GM10266 (cell line): ENCODE measurements around the gene MESD.

Experiments used
- DNase-seq: peaks from one replicate; pipeline ENCODE4 v3.0.0; 2012; ENCODE audit errors: extremely low spot score
- TF ChIP-seq, protein P1 (sequence below): IDR thresholded peaks from 2 replicates; pipeline ENCODE4 v1.5.1; 2012; ENCODE audit warnings: mild to moderate bottlenecking, low read depth; ENCODE audit not compliant: control insufficient read depth, insufficient read depth; ENCODE audit errors: missing control alignments

The MESD gene

DNA sequence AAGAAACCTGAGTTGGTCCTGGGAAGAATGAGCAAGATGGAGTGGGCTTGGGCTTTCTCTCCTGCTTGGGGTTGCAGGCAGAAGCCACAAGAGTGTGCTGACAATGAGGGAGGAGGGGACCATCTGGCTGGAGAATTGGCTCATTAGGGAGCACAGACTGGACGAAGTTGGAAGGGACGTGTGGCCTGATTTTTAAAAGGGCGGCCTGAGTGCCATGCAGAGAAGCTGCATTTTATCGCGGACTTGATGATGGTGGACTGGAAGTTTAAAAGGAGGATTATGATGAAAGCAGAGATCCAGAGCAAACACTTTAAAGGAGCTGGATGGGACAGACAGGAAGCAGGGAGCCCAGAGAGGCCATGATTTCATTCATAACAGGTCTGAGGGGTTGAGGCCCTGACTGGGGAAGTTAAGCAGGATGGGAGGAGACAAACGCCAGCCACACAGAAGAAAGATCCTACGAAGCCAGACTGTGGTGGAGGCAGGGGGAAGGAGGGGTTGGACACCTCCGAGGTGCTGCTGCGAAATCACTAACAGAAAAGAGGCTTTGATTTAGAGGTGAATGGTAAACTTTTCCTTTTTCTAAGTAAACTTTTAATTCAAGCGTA lies 34.8 kb upstream of the MESD start:
- TF ChIP-seq, protein P1, sequence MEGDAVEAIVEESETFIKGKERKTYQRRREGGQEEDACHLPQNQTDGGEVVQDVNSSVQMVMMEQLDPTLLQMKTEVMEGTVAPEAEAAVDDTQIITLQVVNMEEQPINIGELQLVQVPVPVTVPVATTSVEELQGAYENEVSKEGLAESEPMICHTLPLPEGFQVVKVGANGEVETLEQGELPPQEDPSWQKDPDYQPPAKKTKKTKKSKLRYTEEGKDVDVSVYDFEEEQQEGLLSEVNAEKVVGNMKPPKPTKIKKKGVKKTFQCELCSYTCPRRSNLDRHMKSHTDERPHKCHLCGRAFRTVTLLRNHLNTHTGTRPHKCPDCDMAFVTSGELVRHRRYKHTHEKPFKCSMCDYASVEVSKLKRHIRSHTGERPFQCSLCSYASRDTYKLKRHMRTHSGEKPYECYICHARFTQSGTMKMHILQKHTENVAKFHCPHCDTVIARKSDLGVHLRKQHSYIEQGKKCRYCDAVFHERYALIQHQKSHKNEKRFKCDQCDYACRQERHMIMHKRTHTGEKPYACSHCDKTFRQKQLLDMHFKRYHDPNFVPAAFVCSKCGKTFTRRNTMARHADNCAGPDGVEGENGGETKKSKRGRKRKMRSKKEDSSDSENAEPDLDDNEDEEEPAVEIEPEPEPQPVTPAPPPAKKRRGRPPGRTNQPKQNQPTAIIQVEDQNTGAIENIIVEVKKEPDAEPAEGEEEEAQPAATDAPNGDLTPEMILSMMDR = no peak
- DNase-seq = no peak

DNA sequence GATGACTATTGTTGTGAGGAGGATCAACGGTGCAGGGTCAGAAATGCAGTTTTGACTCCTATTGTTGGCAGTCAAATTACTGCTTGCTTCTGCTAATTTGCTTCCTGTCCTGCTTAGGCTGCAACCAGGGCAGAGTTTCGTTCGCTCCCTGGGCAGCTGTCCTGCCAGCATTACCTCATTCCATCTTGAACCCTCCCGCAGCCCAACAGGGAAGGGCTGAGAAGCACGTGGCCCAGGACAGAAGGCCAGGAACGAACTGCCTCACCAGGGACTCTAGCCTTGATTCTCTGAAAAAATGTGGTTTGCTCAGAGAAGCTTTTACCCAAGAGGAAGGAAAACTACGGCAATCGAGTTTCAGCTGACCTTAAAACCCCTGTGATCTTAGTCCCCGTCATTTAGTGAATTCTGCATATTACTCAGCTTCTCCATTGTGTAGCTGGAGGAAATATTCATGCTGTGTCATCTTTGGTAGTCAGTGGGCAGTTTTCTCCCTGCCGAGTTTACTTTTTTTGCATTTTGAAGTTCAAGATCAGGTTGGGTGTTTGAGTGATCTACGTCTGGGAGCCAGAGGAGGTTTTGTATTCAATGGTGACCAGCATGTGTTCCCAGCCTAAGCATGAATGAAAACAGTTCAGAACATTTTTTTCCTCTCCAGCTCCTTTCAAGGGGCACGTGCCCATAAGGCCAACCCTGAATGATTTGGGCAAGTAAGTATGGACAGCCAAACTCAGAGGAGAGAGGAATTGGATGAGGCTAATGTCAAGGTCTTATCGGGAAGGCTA lies 34.1 kb upstream of the MESD start:
- TF ChIP-seq, protein P1 = no peak
- DNase-seq = peak; percentile 79

- TF ChIP-seq, protein P1 = no peak
- DNase-seq = no peak
Observed at GRCh38 chr15:81021321-81021720, 31.7 kb upstream of the MESD start.

GRCh38 chr15:81018197-81018596 lies 28.6 kb upstream of the MESD start:
- TF ChIP-seq, protein P1 = no peak
- DNase-seq = no peak

DNA sequence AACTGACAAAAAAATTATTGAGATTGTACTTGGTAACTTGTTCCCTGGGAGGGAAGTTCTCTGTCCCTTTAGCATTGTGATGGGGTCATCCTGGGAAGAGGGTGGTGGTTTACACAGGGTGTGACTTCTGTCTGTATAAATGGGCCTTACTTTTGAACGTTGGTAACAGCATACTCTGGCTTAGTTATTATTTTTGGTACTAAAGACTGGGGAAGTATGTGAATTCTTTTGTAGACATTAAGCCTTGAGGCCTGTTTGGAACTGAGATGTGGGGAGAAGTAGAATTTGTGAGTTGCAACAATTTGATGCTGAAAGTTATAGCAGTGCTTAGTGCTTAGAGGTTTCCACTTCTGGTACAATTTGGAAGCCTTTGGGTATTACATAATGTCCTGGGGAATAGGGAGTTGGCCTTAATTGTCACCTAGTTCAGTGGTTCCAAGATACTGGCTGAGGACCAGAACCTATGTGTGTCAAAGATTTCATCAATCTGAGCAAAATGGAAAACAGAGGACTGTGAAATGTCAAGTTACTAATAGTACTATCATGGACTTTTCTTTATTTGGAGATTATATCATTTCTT lies 27.0 kb upstream of the MESD start:
- no peak for DNase-seq
- TF ChIP-seq, protein P1 = no peak

DNA sequence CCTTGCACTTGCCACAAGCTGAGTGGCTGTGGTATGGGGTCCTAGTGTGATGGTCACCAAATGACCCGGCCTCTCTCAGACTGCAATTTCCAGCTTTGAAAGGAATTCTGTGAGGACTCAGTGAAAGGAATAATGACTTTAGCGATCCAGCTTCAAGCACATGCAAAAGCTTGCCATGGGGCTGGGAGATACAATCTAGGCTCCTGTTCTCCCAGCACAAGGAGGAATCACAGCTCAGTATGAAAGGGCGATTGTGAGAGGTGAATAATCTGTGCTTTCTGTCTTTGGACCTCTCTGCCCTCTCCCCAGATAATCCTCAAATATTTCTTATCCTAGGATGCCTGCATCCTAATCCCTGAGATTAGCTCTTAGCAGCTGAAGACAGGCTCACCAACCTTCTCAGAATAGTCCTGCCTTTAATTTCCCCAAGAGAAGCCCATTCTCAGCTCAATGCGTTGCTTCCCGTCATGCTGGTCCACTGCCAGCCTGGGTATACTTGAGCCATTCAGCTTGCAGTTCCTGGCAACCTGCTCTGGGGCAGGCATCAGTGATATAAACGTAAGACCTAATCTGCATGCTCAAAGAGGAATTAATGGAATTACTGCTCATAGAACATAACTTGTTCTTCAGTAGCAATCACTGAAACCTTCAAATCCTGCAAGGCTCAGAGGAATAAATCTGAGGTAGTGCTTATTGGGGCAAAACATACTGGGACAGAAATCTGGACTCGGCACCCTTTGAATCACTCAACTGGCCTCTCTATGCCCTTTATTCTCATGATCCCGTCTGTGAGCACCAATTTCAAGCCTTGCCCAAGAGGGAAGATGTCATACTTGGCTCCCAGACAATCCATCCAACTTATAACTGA lies 26.2 kb upstream of the MESD start:
- TF ChIP-seq, protein P1 = no peak
- DNase-seq = no peak
